HepG2 (cell line): ENCODE data around the gene NBEAL1. TPM values are rescaled to one million over a fixed set of nuclear protein-coding genes. Genes with fewer than 3 reads are reported as not detected.

Experiments
- ARID5B ChIP-seq: IDR thresholded peaks from 2 replicates; pipeline ENCODE4 v1.4.0; 2020; ENCODE audit warnings: mild to moderate bottlenecking, missing genetic modification reagents
- EEA1 ChIP-seq: sonication (generic); formaldehyde crosslinking; IDR thresholded peaks from 2 replicates; pipeline ENCODE4 v1.5.1; 2020; ENCODE audit warnings: mild to moderate bottlenecking, missing genetic modification reagents, borderline replicate concordance
- HMGXB3 ChIP-seq: sonication (generic); formaldehyde crosslinking; IDR thresholded peaks from 2 replicates; pipeline ENCODE4 v1.4.0; 2020; ENCODE audit warnings: missing genetic modification reagents, borderline replicate concordance
- HNRNPUL1 ChIP-seq: fragments of 200-400 bp; formaldehyde crosslinking; IDR thresholded peaks from 2 replicates; pipeline ENCODE4 v1.6.1; 2017; ENCODE audit warnings: low read depth, mild to moderate bottlenecking, low read length, moderate library complexity
- MED8 ChIP-seq: sonication (generic); formaldehyde crosslinking; IDR thresholded peaks from 2 replicates; pipeline ENCODE4 v1.8.1; 2023; ENCODE audit warnings: mild to moderate bottlenecking, missing genetic modification reagents; ENCODE audit not compliant: insufficient replicate concordance
- SALL1 ChIP-seq: sonication (generic); formaldehyde crosslinking; IDR thresholded peaks from 2 replicates; pipeline ENCODE4 v1.8.0; 2022; ENCODE audit warnings: mild to moderate bottlenecking, missing genetic modification reagents
- SNAPC2 ChIP-seq: sonication (generic); formaldehyde crosslinking; IDR thresholded peaks from 2 replicates; pipeline ENCODE4 v1.8.1; 2022; ENCODE audit warnings: mild to moderate bottlenecking, missing genetic modification reagents
- ZBTB7A ChIP-seq: sonication (generic); formaldehyde crosslinking; IDR thresholded peaks from 2 replicates; pipeline ENCODE4 v1.8.0; 2022; ENCODE audit warnings: mild to moderate bottlenecking, missing genetic modification reagents
- ZFYVE20 ChIP-seq: sonication (generic); formaldehyde crosslinking; IDR thresholded peaks from 2 replicates; pipeline ENCODE4 v1.8.0; 2023; ENCODE audit warnings: low read depth, mild to moderate bottlenecking, moderate library complexity, missing genetic modification reagents, borderline replicate concordance
- ZNF407 ChIP-seq: sonication (generic); formaldehyde crosslinking; IDR thresholded peaks from one replicate; pipeline ENCODE4 v1.5.1; 2020; ENCODE audit warnings: mild to moderate bottlenecking, missing genetic modification reagents; ENCODE audit errors: not compliant biosample characterization
- ZNF431 ChIP-seq: sonication (generic); formaldehyde crosslinking; IDR thresholded peaks from 2 replicates; pipeline ENCODE4 v1.9.0; 2022; ENCODE audit warnings: missing genetic modification reagents, low read depth, mild to moderate bottlenecking, borderline replicate concordance
- polyA plus RNA-seq, 8 experiments: library from polyadenylated mRNA; depleted of rRNA in 3 of 8; stranded (reverse) in 7 of 8; unstranded in 1 of 8; fragments of >200 nt; fragmentation: Illumina TruSeq in 4 of 8; extraction: Trizol in 4 of 8; gene quantifications; 2 replicates each; pipeline versions ENCODE4 v1.2.1 to v1.2.3, GENCODE V29; 2011 to 2016; ENCODE audit warnings: low read depth in 4 of 8, missing spikeins in 1 of 8, mixed read lengths in 1 of 8; ENCODE audit not compliant: insufficient read depth in 1 of 8
- total RNA-seq, 5 experiments: library from RNA; depleted of rRNA; stranded (reverse); fragments of >200 nt; fragmentation: Illumina TruSeq; extraction: Trizol; gene quantifications; 2 replicates each; pipeline ENCODE4 v1.2.3, GENCODE V29; 2016; ENCODE audit warnings: low read depth in 1 of 5

NBEAL1 gene
- total and polyA plus RNA-seq, 2 of the 13 experiments (the other 11 are each of a cell fraction or from before 2014, with no cell fraction given): 6.4 to 15.7 TPM

- TF ChIP-seq HMGXB3 (CRISPR knock-in tag) (no peak), ZNF407 (CRISPR knock-in tag) (no peak), EEA1 (CRISPR knock-in tag) (no peak), HNRNPUL1 (no peak), SALL1 (CRISPR knock-in tag) (no peak), ZBTB7A (no peak), ARID5B (CRISPR knock-in tag) (peak; percentile 41; the same call in 1 of the 2 replicates), SNAPC2 (CRISPR knock-in tag) (no peak), MED8 (no peak), ZFYVE20 (CRISPR knock-in tag) (no peak), ZNF431 (CRISPR knock-in tag) (no peak)
These were observed 3.5 kb downstream of the NBEAL1 start (continued) for GRCh38 chr2:203018181-203018580.
